Measurements from ENCODE around the gene SLC39A11.

DNA sequence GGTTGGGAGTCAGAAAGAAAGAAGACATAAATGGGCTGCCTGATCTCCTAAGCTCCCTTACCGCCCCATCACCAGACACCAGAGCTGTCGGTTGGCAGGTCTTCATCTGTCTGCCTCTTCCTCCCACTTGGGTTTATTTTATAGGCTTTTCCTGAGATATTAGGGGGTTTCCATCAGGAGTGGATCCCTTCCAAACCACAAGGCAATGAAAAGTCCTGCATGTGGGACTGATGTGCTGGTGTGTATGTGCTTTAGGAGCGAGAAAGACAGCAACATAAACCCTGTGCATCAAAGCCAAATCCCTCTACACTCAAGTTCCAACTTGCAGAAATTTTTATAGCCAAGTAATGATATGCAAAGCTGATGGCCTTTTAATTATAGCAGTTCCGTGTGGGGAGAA is 389.5 kb downstream of the SLC39A11 start:
- TF ChIP-seq CTCF (IDR thresholded peaks at IDR 0.05; ENCODE audit: low read length) (no peak), EZH2 (optimal IDR thresholded peaks at IDR 0.05; ENCODE audit: low read depth, low read length) (no peak), EZH2phosphoT487 (IDR thresholded peaks at IDR 0.05; ENCODE audit: low read length) (no peak)

Measured in MM.1S (cell line).